ENCODE results near the gene RPL38. TPM values are rescaled to one million over a fixed set of nuclear protein-coding genes. Genes with fewer than 3 reads are reported as not detected.
A peak's percentile ranks its signal among the peaks of the same experiment; 100 is the strongest.

The RPL38 gene
- total RNA-seq, 1 donor from 2014 or later = 967 TPM

DNA sequence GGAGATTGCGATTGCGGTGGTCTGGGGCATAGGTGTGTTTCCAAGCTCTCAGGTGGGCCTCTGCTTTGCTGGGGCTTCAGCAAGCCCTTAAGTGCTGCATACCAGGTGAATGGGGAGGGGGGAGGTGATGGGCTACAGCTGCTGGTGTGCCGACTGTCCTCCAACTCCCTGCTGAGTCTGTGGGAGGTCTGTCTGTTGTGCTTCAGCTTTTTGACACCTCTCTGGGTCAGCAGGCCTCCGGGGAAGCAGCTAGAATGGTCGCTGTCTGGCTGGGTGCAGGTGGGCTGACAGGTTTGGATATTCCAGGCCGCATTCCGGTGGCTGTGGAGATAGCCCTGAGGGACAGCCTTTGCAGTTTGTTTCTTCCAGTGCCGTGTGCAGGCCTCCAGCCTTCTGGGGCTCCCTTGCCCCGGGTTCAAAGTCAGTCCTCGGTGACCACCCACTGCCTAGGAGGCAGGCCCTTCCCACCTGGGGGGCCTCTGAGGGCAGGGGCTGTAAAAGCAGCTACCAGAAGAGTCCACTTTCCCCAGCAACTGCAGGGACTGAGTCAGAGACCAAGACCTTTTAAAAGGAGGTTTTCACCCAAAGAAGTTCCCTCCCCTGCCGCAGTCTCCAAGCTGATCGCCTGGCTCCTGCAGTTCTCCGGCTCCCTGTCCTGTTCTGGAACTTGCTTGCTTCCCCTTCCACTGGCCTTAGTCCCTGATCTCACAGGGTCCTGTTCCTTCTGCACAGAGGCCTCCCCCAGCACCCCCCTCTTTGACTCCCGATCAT lies 7.8 kb downstream of the RPL38 start:
- Mint-ChIP-seq H3K36me3 (ENCODE audit: low read depth) (peaks cover 25% of the 10 kb centered on the region), H3K4me3 (peak overlapping the region; percentile 89), H3K27ac (ENCODE audit: unreplicated experiment) (no peak overlapping the region), H3K4me1 (peaks cover 61% of the 10 kb centered on the region), H3K27me3 (ENCODE audit: low read depth) (peaks cover 54% of the 10 kb centered on the region), H3K9me3 (no peaks in the 10 kb centered on the region)
- DNase-seq (ENCODE audit: low read depth, low spot score) = no peak
- TF ChIP-seq, protein P1, sequence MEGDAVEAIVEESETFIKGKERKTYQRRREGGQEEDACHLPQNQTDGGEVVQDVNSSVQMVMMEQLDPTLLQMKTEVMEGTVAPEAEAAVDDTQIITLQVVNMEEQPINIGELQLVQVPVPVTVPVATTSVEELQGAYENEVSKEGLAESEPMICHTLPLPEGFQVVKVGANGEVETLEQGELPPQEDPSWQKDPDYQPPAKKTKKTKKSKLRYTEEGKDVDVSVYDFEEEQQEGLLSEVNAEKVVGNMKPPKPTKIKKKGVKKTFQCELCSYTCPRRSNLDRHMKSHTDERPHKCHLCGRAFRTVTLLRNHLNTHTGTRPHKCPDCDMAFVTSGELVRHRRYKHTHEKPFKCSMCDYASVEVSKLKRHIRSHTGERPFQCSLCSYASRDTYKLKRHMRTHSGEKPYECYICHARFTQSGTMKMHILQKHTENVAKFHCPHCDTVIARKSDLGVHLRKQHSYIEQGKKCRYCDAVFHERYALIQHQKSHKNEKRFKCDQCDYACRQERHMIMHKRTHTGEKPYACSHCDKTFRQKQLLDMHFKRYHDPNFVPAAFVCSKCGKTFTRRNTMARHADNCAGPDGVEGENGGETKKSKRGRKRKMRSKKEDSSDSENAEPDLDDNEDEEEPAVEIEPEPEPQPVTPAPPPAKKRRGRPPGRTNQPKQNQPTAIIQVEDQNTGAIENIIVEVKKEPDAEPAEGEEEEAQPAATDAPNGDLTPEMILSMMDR (conservative IDR thresholded peaks at IDR 0.05) = no peak

DNA sequence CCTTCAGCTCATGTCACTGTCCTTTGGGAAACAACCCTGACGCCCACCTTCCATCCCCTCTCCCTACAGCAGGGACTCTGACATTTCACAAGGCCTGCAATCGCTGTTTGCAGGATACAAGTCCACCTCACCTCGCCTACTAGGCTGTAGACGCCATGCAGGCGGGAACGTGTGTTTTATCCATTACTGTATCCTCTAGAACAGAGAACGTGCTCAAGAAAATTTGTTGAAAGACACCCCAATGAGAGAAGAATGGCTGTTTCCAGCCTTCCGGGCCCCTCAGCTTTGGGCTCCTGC lies 8.4 kb downstream of the RPL38 start:
- Mint-ChIP-seq H3K36me3 (ENCODE audit: low read depth) (peaks cover 24% of the 10 kb centered on the region), H3K9me3 (no peaks in the 10 kb centered on the region), H3K4me3 (peak overlapping the region; percentile 89), H3K4me1 (peaks cover 62% of the 10 kb centered on the region), H3K27ac (ENCODE audit: unreplicated experiment) (no peak overlapping the region), H3K27me3 (ENCODE audit: low read depth) (peaks cover 56% of the 10 kb centered on the region)
- TF ChIP-seq, protein P1 (conservative IDR thresholded peaks at IDR 0.05) = no peak
- DNase-seq (ENCODE audit: low read depth, low spot score) = no peak

DNA sequence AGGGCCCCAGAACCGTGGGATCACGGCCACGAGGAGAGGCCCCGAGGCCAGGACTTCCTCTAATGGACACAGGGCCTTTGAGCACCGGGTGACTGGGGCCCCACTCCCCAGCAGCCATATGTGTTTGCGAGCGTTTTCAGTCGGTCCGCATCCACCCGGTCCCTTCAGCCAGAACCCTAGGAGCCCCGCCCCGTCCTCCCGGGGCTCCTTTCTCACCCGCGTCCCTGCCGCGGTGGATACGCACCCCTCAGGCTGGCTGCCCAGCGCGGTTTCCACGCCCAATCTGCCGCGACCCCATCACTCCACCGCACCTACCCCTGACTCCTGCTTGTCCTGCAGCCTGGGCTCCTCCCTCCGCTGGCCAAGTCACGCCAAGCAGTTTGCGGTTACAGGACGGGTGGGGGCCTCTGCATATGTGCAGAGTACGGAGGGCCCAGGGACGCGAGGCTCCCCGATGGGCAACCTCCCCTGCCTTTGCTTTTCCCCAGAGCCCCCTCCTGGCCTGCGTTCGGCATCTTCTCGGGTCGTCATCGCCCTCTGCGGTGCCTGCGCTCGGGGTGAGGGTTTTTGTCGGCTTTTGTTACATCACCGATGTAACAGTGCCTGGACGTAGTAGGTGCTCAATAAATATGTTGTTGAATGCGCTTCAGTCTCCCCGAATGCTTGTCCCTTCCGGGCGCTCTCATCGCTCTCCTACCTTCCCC lies 8.9 kb downstream of the RPL38 start:
- Mint-ChIP-seq H3K27me3 (ENCODE audit: low read depth) (peaks cover 59% of the 10 kb centered on the region), H3K36me3 (ENCODE audit: low read depth) (peaks cover 24% of the 10 kb centered on the region), H3K9me3 (no peaks in the 10 kb centered on the region), H3K27ac (ENCODE audit: unreplicated experiment) (peak overlapping the region; percentile 15), H3K4me1 (peaks cover 66% of the 10 kb centered on the region), H3K4me3 (peak overlapping the region; percentile 89)
- DNase-seq (ENCODE audit: low read depth, low spot score) = no peak
- TF ChIP-seq, protein P1 (conservative IDR thresholded peaks at IDR 0.05) = no peak

DNA sequence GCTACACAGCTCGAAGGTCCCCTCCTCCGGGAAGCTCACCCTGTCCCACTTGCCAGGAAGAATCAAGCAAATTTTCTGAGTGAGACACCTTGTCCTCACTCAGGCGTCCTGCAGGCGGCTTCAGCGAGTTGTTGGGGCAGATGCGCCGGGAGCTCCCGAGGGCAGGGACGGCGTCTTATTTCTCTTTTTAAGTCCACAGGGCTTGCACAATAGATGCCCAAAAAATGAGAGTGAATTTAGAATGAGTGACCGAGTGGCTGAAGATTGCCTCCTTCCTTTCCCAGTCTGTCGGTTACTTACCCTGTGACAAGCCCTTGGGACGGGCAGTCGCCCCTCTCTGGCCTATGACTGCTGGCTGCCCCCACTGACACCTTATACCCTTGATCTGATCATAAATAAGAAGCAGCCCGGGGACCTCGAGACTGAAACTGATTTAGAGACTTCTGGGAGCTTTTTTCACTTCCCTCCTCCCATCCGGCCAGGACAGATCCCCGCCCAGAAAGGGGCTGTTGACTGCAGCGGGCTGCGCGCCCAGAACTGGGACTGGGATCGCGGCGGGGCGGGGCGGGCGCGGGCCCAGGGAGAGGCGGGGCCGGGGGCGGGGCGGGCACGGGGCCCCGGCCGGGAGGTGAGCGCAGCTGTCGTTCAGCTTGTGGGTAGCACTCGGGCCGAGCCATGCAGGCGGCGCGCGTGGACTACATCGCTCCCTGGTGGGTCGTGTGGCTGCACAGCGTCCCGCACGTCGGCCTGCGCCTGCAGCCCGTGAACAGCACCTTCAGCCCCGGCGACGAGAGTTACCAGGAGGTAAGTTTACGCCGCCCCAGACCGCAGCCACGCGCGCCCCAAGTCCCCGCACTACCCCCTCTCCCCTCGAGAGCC lies 9.7 kb downstream of the RPL38 start, which contains the start of gene TTYH2:
Gene TTYH2, plus strand, starts transcription at position 659 of the 879 bp plus-strand sequence. Its CDS starts 17 bp downstream, at position 676.
- Mint-ChIP-seq H3K4me1 (peaks cover 60% of the 10 kb centered on the region), H3K9me3 (no peaks in the 10 kb centered on the region), H3K27ac (ENCODE audit: unreplicated experiment) (peak within 1 kb of the TSS; percentile 15), H3K36me3 (ENCODE audit: low read depth) (peaks cover 19% of the 10 kb centered on the region), H3K27me3 (ENCODE audit: low read depth) (peaks cover 59% of the 10 kb centered on the region), H3K4me3 (peak within 1 kb of the TSS; percentile 89)
- DNase-seq (ENCODE audit: low read depth, low spot score) = peak; percentile 66
- TF ChIP-seq, protein P1 (conservative IDR thresholded peaks at IDR 0.05) = peak; percentile 52

DNA sequence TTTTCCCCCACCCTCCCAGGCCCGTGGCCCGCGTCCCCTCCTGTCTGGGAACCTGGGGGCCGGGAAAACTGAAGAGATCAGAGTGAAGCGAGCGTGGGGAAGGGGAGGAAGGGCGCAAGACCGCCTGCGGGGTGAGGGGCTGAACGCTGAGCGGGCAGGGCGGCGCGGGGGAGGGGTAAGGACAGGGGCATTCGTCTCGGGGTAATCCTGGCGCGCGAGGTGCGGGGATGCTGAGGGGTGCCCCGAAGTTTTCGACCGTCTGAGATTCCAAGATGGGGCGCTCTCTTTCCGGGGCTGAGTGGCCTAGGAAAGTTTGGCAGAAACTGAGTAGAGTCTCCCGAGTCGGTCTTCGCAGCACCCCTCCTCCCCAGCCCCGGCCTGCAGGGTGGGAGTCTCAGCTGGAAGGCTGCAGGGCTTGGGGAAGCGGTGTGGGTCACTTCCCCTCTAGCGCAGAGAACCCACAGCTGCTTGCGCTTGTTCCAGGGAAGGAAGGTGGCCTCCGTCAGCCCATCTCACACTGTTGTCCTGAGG lies 10.4 kb downstream of the RPL38 start:
- peak overlapping the region; percentile 67 for H3K4me3 Mint-ChIP-seq
- H3K27me3 Mint-ChIP-seq (ENCODE audit: low read depth) = peaks cover 62% of the 10 kb centered on the region
- H3K36me3 Mint-ChIP-seq (ENCODE audit: low read depth) = peaks cover 15% of the 10 kb centered on the region
- H3K4me1 Mint-ChIP-seq = peaks cover 57% of the 10 kb centered on the region
- DNase-seq (ENCODE audit: low read depth, low spot score) = no peak
- TF ChIP-seq, protein P1 (conservative IDR thresholded peaks at IDR 0.05) = no peak
- H3K27ac Mint-ChIP-seq (ENCODE audit: unreplicated experiment) = no peak overlapping the region
- no peaks in the 10 kb centered on the region for H3K9me3 Mint-ChIP-seq
